Measurements from ENCODE around the gene DIP2B. TPM values are rescaled to one million over a fixed set of nuclear protein-coding genes. Genes with fewer than 3 reads are reported as not detected.
A peak's percentile ranks its signal among the peaks of the same experiment; 100 is the strongest.

Gene DIP2B
- total RNA-seq, 1 donor from 2014 or later = 32.3 TPM

DNA sequence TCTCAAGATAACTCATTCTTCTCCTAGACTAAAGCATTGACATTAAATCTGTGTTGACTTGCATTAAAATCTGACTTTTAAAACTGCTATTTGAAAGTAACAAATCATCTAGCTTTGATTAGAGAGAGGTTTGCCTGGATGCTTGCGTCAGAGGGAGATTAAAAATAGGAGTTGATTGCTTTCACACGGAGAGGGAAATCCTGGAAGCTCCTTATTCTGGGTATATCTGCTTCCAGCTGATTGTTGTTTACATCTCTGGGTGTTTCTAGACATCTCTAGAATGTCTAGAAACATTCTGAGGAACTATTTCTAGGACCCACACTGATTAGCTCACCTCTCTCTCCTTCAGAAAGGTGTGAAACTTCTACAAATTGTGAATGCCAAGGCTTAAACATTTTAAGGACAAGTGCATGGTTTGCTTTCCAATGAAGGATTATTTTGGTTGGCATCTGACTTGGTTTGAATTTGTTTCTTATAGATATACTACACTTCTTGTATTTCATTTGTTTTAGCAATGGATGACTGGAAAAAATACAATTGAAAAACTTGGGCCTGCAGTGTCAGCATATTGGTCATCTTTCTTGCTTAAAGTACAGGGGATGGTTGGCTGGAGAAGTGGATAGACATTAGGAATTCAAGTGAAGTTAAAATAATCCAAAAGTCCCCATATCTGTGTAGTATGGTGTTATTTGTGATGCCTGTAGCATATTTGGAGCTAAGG is 2.1 kb downstream of the DIP2B start:
- H3K4me3 Mint-ChIP-seq = peak overlapping the region; percentile 95
- TF ChIP-seq, protein P1, sequence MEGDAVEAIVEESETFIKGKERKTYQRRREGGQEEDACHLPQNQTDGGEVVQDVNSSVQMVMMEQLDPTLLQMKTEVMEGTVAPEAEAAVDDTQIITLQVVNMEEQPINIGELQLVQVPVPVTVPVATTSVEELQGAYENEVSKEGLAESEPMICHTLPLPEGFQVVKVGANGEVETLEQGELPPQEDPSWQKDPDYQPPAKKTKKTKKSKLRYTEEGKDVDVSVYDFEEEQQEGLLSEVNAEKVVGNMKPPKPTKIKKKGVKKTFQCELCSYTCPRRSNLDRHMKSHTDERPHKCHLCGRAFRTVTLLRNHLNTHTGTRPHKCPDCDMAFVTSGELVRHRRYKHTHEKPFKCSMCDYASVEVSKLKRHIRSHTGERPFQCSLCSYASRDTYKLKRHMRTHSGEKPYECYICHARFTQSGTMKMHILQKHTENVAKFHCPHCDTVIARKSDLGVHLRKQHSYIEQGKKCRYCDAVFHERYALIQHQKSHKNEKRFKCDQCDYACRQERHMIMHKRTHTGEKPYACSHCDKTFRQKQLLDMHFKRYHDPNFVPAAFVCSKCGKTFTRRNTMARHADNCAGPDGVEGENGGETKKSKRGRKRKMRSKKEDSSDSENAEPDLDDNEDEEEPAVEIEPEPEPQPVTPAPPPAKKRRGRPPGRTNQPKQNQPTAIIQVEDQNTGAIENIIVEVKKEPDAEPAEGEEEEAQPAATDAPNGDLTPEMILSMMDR (IDR thresholded peaks at IDR 0.05) = no peak
- CTCF ChIA-PET = interaction anchor here (1.0 to 5.1 kb wide), 6 partner anchors 13 to 136 kb away, joined by 3 to 118 read pairs (median 5); no protein-coding TSS in a partner anchor
- peak overlapping the region; percentile 95 for H3K27ac Mint-ChIP-seq
- H3K9me3 Mint-ChIP-seq = no peaks in the 10 kb centered on the region
- intact Hi-C loops (cut with micrococcal nuclease) = loop anchor here (5.0 kb wide), 1 partner anchor 35 kb away; no protein-coding TSS in a partner anchor
- ATAC-seq (ENCODE audit: low read depth) (no peak), DNase-seq (no peak)
- peaks cover 62% of the 10 kb centered on the region for H3K4me1 Mint-ChIP-seq
- H3K27me3 Mint-ChIP-seq = no peaks in the 10 kb centered on the region
- H3K36me3 Mint-ChIP-seq (ENCODE audit: low read depth) = peaks cover 7% of the 10 kb centered on the region
- POLR2A ChIA-PET = interaction anchor here (1.4 to 3.0 kb wide), 2 partner anchors 11 to 91 kb away, joined by 4 to 16 read pairs; no protein-coding TSS in a partner anchor

DNA sequence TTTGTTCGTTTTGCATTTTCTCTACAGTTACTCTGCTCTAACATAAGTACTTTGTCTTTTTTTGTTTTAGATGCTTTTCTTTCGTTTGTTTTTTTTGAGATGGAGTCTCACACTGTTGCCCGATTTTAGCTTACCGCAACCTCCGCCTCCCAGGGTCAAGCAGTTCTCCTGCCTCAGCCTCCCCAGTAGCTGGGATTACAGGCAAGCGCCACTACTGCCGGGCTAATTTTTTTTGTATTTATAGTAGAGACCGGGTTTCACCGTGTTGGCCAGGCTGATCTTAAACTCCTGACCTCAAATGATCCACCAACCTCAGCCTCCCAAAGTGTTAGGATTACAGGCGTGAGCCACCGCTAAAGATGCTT is 2.7 kb downstream of the DIP2B start:
- peaks cover 68% of the 10 kb centered on the region for H3K4me1 Mint-ChIP-seq
- ChIA-PET POLR2A (interaction anchor here (1.1 to 3.0 kb wide), 3 partner anchors 11 to 90 kb away, joined by 4 to 16 read pairs (median 4); no protein-coding TSS in a partner anchor), CTCF (interaction anchor here (1.0 to 3.2 kb wide), 5 partner anchors 13 to 135 kb away, joined by 3 to 19 read pairs (median 3); no protein-coding TSS in a partner anchor)
- peak overlapping the region; percentile 95 for H3K4me3 Mint-ChIP-seq
- TF ChIP-seq, protein P1 (IDR thresholded peaks at IDR 0.05) = no peak
- DNase-seq (no peak), ATAC-seq (ENCODE audit: low read depth) (no peak)
- peak overlapping the region; percentile 76 for H3K27ac Mint-ChIP-seq
- peaks cover 7% of the 10 kb centered on the region for H3K36me3 Mint-ChIP-seq (ENCODE audit: low read depth)
- H3K9me3 Mint-ChIP-seq = no peaks in the 10 kb centered on the region
- H3K27me3 Mint-ChIP-seq = no peaks in the 10 kb centered on the region
- intact Hi-C loops (cut with micrococcal nuclease) = loop anchor here (5.0 kb wide), 1 partner anchor 35 kb away; no protein-coding TSS in a partner anchor

DNA sequence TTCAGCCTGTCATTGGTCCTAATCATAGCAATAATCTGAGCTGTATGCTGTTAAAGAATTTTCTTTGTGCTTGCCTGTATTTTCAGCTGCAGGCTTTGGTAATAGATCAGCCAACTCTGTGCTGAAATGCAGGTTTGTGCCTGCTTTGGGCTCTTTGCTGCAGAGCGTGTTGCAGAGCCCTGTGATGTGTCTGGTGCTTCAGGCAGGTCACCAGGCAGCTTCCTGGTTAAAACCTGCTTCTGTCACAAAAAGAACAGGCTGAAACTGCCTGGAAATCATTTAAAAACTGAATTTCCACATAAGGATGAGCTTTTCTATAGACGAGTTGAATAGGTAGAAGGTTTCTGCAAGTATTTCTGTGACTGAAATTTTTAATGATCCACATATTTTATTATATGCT is 3.1 kb downstream of the DIP2B start:
- peaks cover 73% of the 10 kb centered on the region for H3K4me1 Mint-ChIP-seq

DNA sequence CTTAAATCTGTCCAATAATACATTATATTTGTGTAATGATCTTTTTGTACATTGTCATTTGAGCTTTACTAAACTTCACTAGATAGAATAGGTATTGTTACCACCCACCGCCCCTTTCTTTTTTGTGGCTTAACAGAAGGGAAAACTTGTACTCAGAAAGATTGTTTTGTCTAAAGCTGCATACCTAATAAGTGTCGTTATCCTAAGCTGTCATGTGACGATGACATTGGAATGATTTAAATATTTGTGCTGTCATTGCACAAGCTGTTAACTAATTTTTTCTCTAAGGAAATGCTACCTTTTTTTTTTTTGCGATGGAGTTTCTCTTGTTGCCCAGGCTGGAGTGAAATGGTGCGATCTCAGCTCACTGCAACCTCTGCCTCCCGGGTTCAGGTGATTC is 3.6 kb downstream of the DIP2B start:
- Mint-ChIP-seq H3K27ac (peak overlapping the region; percentile 76), H3K36me3 (ENCODE audit: low read depth) (peaks cover 7% of the 10 kb centered on the region), H3K9me3 (no peaks in the 10 kb centered on the region), H3K4me3 (peak overlapping the region; percentile 52), H3K4me1 (peaks cover 77% of the 10 kb centered on the region), H3K27me3 (no peaks in the 10 kb centered on the region)
- CTCF ChIA-PET = interaction anchor here (1.0 to 3.2 kb wide), 5 partner anchors 10 to 130 kb away, joined by 3 to 19 read pairs (median 4); no protein-coding TSS in a partner anchor
- intact Hi-C loops (cut with micrococcal nuclease) = loop anchor here (5.0 kb wide), 1 partner anchor 34 kb away; no protein-coding TSS in a partner anchor
- POLR2A ChIA-PET = interaction anchor here (0.5 to 3.0 kb wide), 11 partner anchors 10 to 575 kb away, joined by 3 to 16 read pairs (median 4); partner anchors contain the start of gene CSRNP2
- no peak for ATAC-seq (ENCODE audit: low read depth)
- no peak for DNase-seq
- TF ChIP-seq, protein P1 (IDR thresholded peaks at IDR 0.05) = no peak

More for the DNA sequence above, 3.1 kb downstream of the DIP2B start:
- ATAC-seq (ENCODE audit: low read depth) = no peak
- TF ChIP-seq, protein P1 (IDR thresholded peaks at IDR 0.05) = no peak
- intact Hi-C loops (cut with micrococcal nuclease) = loop anchor here (5.0 kb wide), 1 partner anchor 34 kb away; no protein-coding TSS in a partner anchor
- H3K27ac Mint-ChIP-seq = peak overlapping the region; percentile 76
- H3K4me3 Mint-ChIP-seq = peak overlapping the region; percentile 50
- POLR2A ChIA-PET = interaction anchor here (0.5 to 3.0 kb wide), 8 partner anchors 10 to 538 kb away, joined by 3 to 16 read pairs (median 4); no protein-coding TSS in a partner anchor
- DNase-seq = no peak
- H3K9me3 Mint-ChIP-seq = no peaks in the 10 kb centered on the region
- peaks cover 7% of the 10 kb centered on the region for H3K36me3 Mint-ChIP-seq (ENCODE audit: low read depth)
- H3K27me3 Mint-ChIP-seq = no peaks in the 10 kb centered on the region
- CTCF ChIA-PET = interaction anchor here (1.0 to 3.2 kb wide), 5 partner anchors 12 to 134 kb away, joined by 3 to 19 read pairs (median 3); no protein-coding TSS in a partner anchor

All from activated B cell treated with CpG ODN at 0.5 μM for 24 hours (primary cell).